Vagina (tissue), 2 donors: ENCODE measurements around the gene LMBR1. TPM values are rescaled to one million over a fixed set of nuclear protein-coding genes. Genes with fewer than 3 reads are reported as not detected.
"Not testable (repeated sequence)": the region's sequence is repeated elsewhere in the genome, so short reads cannot be mapped to it uniquely, and the experiment has no call there.

Source experiments
- DNase-seq, 2 donors: peaks; one replicate each; pipeline ENCODE4 v3.0.0-alpha.2; 2017; ENCODE audit errors: extremely low spot score in 2 of 2
- H3K27ac ChIP-seq: fragments of 200-600 bp; sonication (generic); one replicate; pipeline ENCODE4 v1.5.1; 2019
- H3K27me3 ChIP-seq: fragments of 200-600 bp; sonication (generic); one replicate; pipeline ENCODE4 v1.5.1; 2019
- H3K36me3 ChIP-seq, 2 donors: fragments of 200-600 bp; sonication (generic); one replicate each; pipeline ENCODE4 v1.5.1; 2017 to 2019
- H3K4me1 ChIP-seq: fragments of 200-600 bp; sonication (generic); one replicate; pipeline ENCODE4 v1.5.1; 2019
- H3K4me3 ChIP-seq, 2 donors: fragments of 200-600 bp; sonication (generic); 1 replicate in 1 of 2; 2 replicates in 1 of 2; pipeline ENCODE4 v1.5.1; 2016 to 2019
- H3K9me3 ChIP-seq: fragments of 200-600 bp; sonication (generic); one replicate; pipeline ENCODE4 v1.5.1; 2019
- CTCF ChIP-seq, 3 experiments: fragments of 450-650 bp in 2 of 3; fragments of 200-600 bp in 1 of 3; sonication (generic) in 1 of 3; IDR thresholded peaks; one replicate each; pipeline ENCODE4 v1.5.1; 2017 to 2019; ENCODE audit warnings: antibody characterized with exemption in 3 of 3, mild to moderate bottlenecking in 2 of 3, moderate library complexity in 2 of 3
- POLR2A ChIP-seq, 2 donors: fragments of 450-650 bp; IDR thresholded peaks; one replicate each; pipeline ENCODE4 v1.6.1; 2017; ENCODE audit warnings: antibody characterized with exemption in 2 of 2, mild to moderate bottlenecking in 2 of 2, moderate library complexity in 2 of 2
- POLR2AphosphoS5 ChIP-seq, 2 donors: sonication (generic); formaldehyde crosslinking; IDR thresholded peaks; one replicate each; pipeline ENCODE4 v1.9.0; 2017; ENCODE audit warnings: antibody characterized with exemption in 2 of 2, mild to moderate bottlenecking in 2 of 2, low read depth in 1 of 2; ENCODE audit not compliant: insufficient read depth in 1 of 2
- intact Hi-C: fragments of 100-400 bp; cut with DNase I; formaldehyde crosslinking; loops from one replicate; pipeline ENCODE4 v1.15.1; 2023
- total RNA-seq: library from RNA; depleted of rRNA; stranded (reverse); fragments of >200 nt; gene quantifications from one replicate; pipeline ENCODE4 v1.2.3, GENCODE V29; 2016

LMBR1 gene
- total RNA-seq, 1 donor from 2014 or later, result 45.7 TPM

- intact Hi-C loops, result no loop called here
- Histone ChIP-seq H3K4me3 (no peak overlapping the region), H3K27ac (no peak overlapping the region), H3K36me3 (no peaks in the 10 kb centered on the region), H3K4me1 (no peaks in the 10 kb centered on the region), H3K27me3 (no peaks in the 10 kb centered on the region), H3K9me3 (no peaks in the 10 kb centered on the region)
- no peak for DNase-seq
- TF ChIP-seq POLR2A (IDR thresholded peaks at IDR 0.05) (no peak), CTCF (IDR thresholded peaks at IDR 0.05) (no peak), POLR2AphosphoS5 (IDR thresholded peaks at IDR 0.05; ENCODE audit: insufficient read depth in 1 of 2, low read depth in 1 of 2) (no peak)
These were observed 238.3 kb downstream of the LMBR1 start for GRCh38 chr7:156654511-156655234.

GRCh38 chr7:156652886-156653568 is 240.0 kb downstream of the LMBR1 start:
- H3K36me3 ChIP-seq, result no peaks in the 10 kb centered on the region
- intact Hi-C loops, result no loop called here
- H3K27me3 ChIP-seq, result no peaks in the 10 kb centered on the region

GRCh38 chr7:156651474-156651873 is 241.5 kb downstream of the LMBR1 start:
- no peaks in the 10 kb centered on the region for H3K27me3 ChIP-seq
- DNase-seq, result no peak

More at GRCh38 chr7:156652886-156653568, 240.0 kb downstream of the LMBR1 start:
- no peak overlapping the region for H3K27ac ChIP-seq
- TF ChIP-seq POLR2A (IDR thresholded peaks at IDR 0.05) (no peak), CTCF (IDR thresholded peaks at IDR 0.05) (no peak), POLR2AphosphoS5 (IDR thresholded peaks at IDR 0.05; ENCODE audit: insufficient read depth in 1 of 2, low read depth in 1 of 2) (no peak)
- H3K4me3 ChIP-seq, result no peak overlapping the region
- no peak for DNase-seq
- H3K4me1 ChIP-seq, result no peaks in the 10 kb centered on the region
- H3K9me3 ChIP-seq, result no peaks in the 10 kb centered on the region

GRCh38 chr7:156650042-156650441 is 242.9 kb downstream of the LMBR1 start:
- Histone ChIP-seq H3K27ac (no peak overlapping the region), H3K36me3 (no peaks in the 10 kb centered on the region), H3K9me3 (no peaks in the 10 kb centered on the region), H3K4me3 (no peak overlapping the region), H3K4me1 (no peaks in the 10 kb centered on the region), H3K27me3 (no peaks in the 10 kb centered on the region)
- no peak for DNase-seq
- TF ChIP-seq CTCF (IDR thresholded peaks at IDR 0.05) (no peak), POLR2AphosphoS5 (IDR thresholded peaks at IDR 0.05; ENCODE audit: insufficient read depth in 1 of 2, low read depth in 1 of 2) (no peak), POLR2A (IDR thresholded peaks at IDR 0.05) (no peak)
- intact Hi-C loops, result no loop called here

More at GRCh38 chr7:156651474-156651873, 241.5 kb downstream of the LMBR1 start:
- Histone ChIP-seq H3K4me3 (no peak overlapping the region), H3K36me3 (no peaks in the 10 kb centered on the region), H3K27ac (no peak overlapping the region), H3K9me3 (no peaks in the 10 kb centered on the region), H3K4me1 (no peaks in the 10 kb centered on the region)
- intact Hi-C loops, result no loop called here
- no peak for TF ChIP-seq CTCF (IDR thresholded peaks at IDR 0.05)
- no peak for TF ChIP-seq POLR2A (IDR thresholded peaks at IDR 0.05)
- TF ChIP-seq POLR2AphosphoS5 (IDR thresholded peaks at IDR 0.05; ENCODE audit: insufficient read depth in 1 of 2, low read depth in 1 of 2), result no peak

GRCh38 chr7:156647330-156647729 is 245.7 kb downstream of the LMBR1 start:
- intact Hi-C loops, H3K27me3 ChIP-seq, DNase-seq, H3K9me3 ChIP-seq, H3K4me3 ChIP-seq, H3K36me3 ChIP-seq, H3K4me1 ChIP-seq, H3K27ac ChIP-seq: not testable (repeated sequence)
